ENCODE results near the gene RETREG1.
"Not testable (repeated sequence)": the region's sequence is repeated elsewhere in the genome, so short reads cannot be mapped to it uniquely, and the experiment has no call there.

RETREG1 gene
- total RNA-seq: 24.7 to 119 (median 104) reads per million in 3 experiments

GRCh38 chr5:16616536-16617273, at the start of gene RETREG1:
Gene RETREG1, minus strand, starts transcription at chr5:16616997. Its CDS starts 26 bp downstream, at chr5:16616971.
- DNase-seq: peak; percentile 86

- no peak for DNase-seq
These were observed 49.5 kb upstream of the RETREG1 start for GRCh38 chr5:16666130-16666882.

GRCh38 chr5:16665601-16666000, 48.8 kb upstream of the RETREG1 start:
- no peak for DNase-seq

- DNase-seq: no peak
These were observed 47.6 kb upstream of the RETREG1 start for GRCh38 chr5:16664368-16664767.

- no peak for DNase-seq
These were observed 47.0 kb upstream of the RETREG1 start for GRCh38 chr5:16663840-16664239.

- DNase-seq: no peak
These were observed 44.9 kb upstream of the RETREG1 start for GRCh38 chr5:16661713-16662112.

GRCh38 chr5:16660982-16661381, 44.2 kb upstream of the RETREG1 start:
- DNase-seq: no peak

GRCh38 chr5:16659536-16659935, 42.7 kb upstream of the RETREG1 start:
- no peak for DNase-seq

- no peak for DNase-seq
These were observed 39.9 kb upstream of the RETREG1 start for GRCh38 chr5:16656561-16657191.

- DNase-seq: no peak
These were observed 38.0 kb upstream of the RETREG1 start for GRCh38 chr5:16654647-16655334.

- DNase-seq: not testable (repeated sequence)
These were observed 31.9 kb upstream of the RETREG1 start for GRCh38 chr5:16648739-16649138.

GRCh38 chr5:16644301-16644889, 27.6 kb upstream of the RETREG1 start:
- DNase-seq: no peak

GRCh38 chr5:16642867-16643266, 26.1 kb upstream of the RETREG1 start:
- no peak for DNase-seq

- no peak for DNase-seq
These were observed 22.4 kb upstream of the RETREG1 start for GRCh38 chr5:16639206-16639605.

- DNase-seq: no peak
These were observed 11.6 kb upstream of the RETREG1 start for GRCh38 chr5:16628376-16628775.

GRCh38 chr5:16626696-16627264, 10.0 kb upstream of the RETREG1 start:
- DNase-seq: no peak

GRCh38 chr5:16625096-16625495, 8.3 kb upstream of the RETREG1 start:
- no peak for DNase-seq

- no peak for DNase-seq
These were observed 2.3 kb upstream of the RETREG1 start for GRCh38 chr5:16619136-16619535.

GRCh38 chr5:16618138-16618897, 1.5 kb upstream of the RETREG1 start:
- DNase-seq: no peak

GRCh38 chr5:16617274-16617968, 624 bp upstream of the RETREG1 start:
- peak; percentile 72 for DNase-seq

Data from central memory CD4-positive, alpha-beta T cell (primary cell).